Fibroblast of lung (primary cell): Measurements from ENCODE around the gene APOL2. TPM values are rescaled to one million over a fixed set of nuclear protein-coding genes. Genes with fewer than 3 reads are reported as not detected.
"Not testable (repeated sequence)": the region's sequence is repeated elsewhere in the genome, so short reads cannot be mapped to it uniquely, and the experiment has no call there.

Experiments used
- DNase-seq, 2 donors: peaks; one replicate each; pipeline versions ENCODE4 v3.0.0 to v3.0.0-alpha.2; 2010; ENCODE audit warnings: low read depth in 2 of 2
- H2AFZ ChIP-seq: 2 replicates; pipeline ENCODE4 v1.5.1; 2012; ENCODE audit warnings: low read length, control low read depth, inconsistent platforms
- H3K27ac ChIP-seq: 2 replicates; pipeline ENCODE4 v1.5.1; 2011; ENCODE audit warnings: low read length, control low read depth; ENCODE audit not compliant: insufficient read depth
- H3K27me3 ChIP-seq: 2 replicates; pipeline ENCODE4 v1.5.1; 2011; ENCODE audit warnings: mild to moderate bottlenecking, low read length; ENCODE audit not compliant: control insufficient read depth, insufficient read depth
- H3K36me3 ChIP-seq: 2 replicates; pipeline ENCODE4 v1.5.1; 2011; ENCODE audit warnings: low read length; ENCODE audit not compliant: control insufficient read depth, insufficient read depth
- H3K4me1 ChIP-seq: 2 replicates; pipeline ENCODE4 v1.5.1; 2011; ENCODE audit warnings: low read length; ENCODE audit not compliant: control insufficient read depth, insufficient read depth; ENCODE audit errors: extremely low read depth
- H3K4me2 ChIP-seq: 2 replicates; pipeline ENCODE4 v1.5.1; 2011; ENCODE audit warnings: low read length, control low read depth; ENCODE audit not compliant: insufficient read depth; ENCODE audit errors: extremely low read depth
- H3K4me3 ChIP-seq, 4 experiments: fragments of 200-600 bp in 1 of 4; sonication (generic) in 1 of 4; replicated peaks in 1 of 4; 2 replicates each; pipeline ENCODE4 v1.5.1; 2011 to 2016; ENCODE audit warnings: low read length in 4 of 4, low read depth in 3 of 4, mild to moderate bottlenecking in 3 of 4, control low read depth in 2 of 4, inconsistent platforms in 1 of 4, mixed read lengths in 1 of 4; ENCODE audit not compliant: insufficient read depth in 1 of 4; ENCODE audit errors: control extremely low read depth in 1 of 4
- H3K79me2 ChIP-seq: 2 replicates; pipeline ENCODE4 v1.5.1; 2012; ENCODE audit warnings: mild to moderate bottlenecking, low read length, inconsistent platforms; ENCODE audit not compliant: control insufficient read depth, insufficient read depth
- H3K9ac ChIP-seq: 2 replicates; pipeline ENCODE4 v1.5.1; 2011; ENCODE audit warnings: mild to moderate bottlenecking, low read length, control low read depth; ENCODE audit not compliant: insufficient read depth
- H3K9me3 ChIP-seq: 2 replicates; pipeline ENCODE4 v1.5.1; 2012; ENCODE audit warnings: low read depth, low read length; ENCODE audit not compliant: control insufficient read depth, insufficient read depth
- H4K20me1 ChIP-seq: 2 replicates; pipeline ENCODE4 v1.5.1; 2011; ENCODE audit warnings: low read length; ENCODE audit not compliant: control insufficient read depth, insufficient read depth; ENCODE audit errors: extremely low read depth
- EZH2 ChIP-seq: IDR thresholded peaks from 2 replicates; pipeline ENCODE4 v1.5.1; 2012; ENCODE audit warnings: low read length, control low read depth, mild to moderate bottlenecking; ENCODE audit errors: missing control alignments
- polyA plus RNA-seq, 2 donors: library from polyadenylated mRNA; depleted of rRNA in 1 of 2; stranded (reverse) in 1 of 2; unstranded in 1 of 2; fragments of >200 nt; gene quantifications; 2 replicates each; pipeline ENCODE4 v1.2.1, GENCODE V29; 2011 to 2012; ENCODE audit warnings: missing spikeins in 1 of 2
- total RNA-seq: library from RNA; depleted of rRNA; stranded (reverse); fragments of >200 nt; gene quantifications from 2 replicates; pipeline ENCODE4 v1.2.1, GENCODE V29; 2014
- TF ChIP-seq, protein P1 (sequence below), 2 donors: IDR thresholded peaks in 1 of 2; conservative IDR thresholded peaks in 1 of 2; 1 replicate in 1 of 2; 2 replicates in 1 of 2; pipeline ENCODE4 v1.5.1; 2011 to 2012; ENCODE audit warnings: low read length in 2 of 2, control low read depth in 1 of 2, inconsistent platforms in 1 of 2, low read depth in 1 of 2, mild to moderate bottlenecking in 1 of 2

Gene APOL2
- total and polyA plus RNA-seq, 2 donors (not counting 1 experiment from before 2014, with no cell fraction given) = 38.0 to 49.5 TPM

DNA sequence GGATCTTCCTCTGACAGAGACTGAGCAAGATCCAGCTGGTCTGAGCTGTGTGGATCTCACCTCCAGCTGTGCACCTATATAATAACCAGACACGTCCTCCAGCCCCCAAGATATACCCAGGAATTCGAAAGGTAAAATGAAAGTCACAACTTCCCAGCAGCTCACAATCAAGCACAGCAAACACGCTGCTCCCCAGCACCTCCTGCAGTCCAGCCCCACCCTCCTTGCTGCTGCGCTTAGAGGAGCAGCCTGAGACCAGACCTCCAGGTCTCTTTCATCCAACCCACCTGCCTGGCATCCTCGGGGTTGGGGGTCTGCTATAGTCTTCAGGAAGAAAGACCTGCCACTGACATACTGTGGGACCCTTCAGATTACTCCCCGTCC is 34.7 kb downstream of the APOL2 start:
- no peaks in the 10 kb centered on the region for H3K36me3 ChIP-seq
- no peaks in the 10 kb centered on the region for H4K20me1 ChIP-seq
- H2AFZ ChIP-seq = no peak overlapping the region
- no peak overlapping the region for H3K4me2 ChIP-seq
- H3K27ac ChIP-seq = no peak overlapping the region
- no peaks in the 10 kb centered on the region for H3K9me3 ChIP-seq
- no peak for TF ChIP-seq EZH2
- H3K9ac ChIP-seq = no peak overlapping the region
- H3K27me3 ChIP-seq = peaks cover 3% of the 10 kb centered on the region
- H3K4me1 ChIP-seq = no peaks in the 10 kb centered on the region
- no peak overlapping the region for H3K4me3 ChIP-seq
- no peaks in the 10 kb centered on the region for H3K79me2 ChIP-seq
- DNase-seq = no peak

DNA sequence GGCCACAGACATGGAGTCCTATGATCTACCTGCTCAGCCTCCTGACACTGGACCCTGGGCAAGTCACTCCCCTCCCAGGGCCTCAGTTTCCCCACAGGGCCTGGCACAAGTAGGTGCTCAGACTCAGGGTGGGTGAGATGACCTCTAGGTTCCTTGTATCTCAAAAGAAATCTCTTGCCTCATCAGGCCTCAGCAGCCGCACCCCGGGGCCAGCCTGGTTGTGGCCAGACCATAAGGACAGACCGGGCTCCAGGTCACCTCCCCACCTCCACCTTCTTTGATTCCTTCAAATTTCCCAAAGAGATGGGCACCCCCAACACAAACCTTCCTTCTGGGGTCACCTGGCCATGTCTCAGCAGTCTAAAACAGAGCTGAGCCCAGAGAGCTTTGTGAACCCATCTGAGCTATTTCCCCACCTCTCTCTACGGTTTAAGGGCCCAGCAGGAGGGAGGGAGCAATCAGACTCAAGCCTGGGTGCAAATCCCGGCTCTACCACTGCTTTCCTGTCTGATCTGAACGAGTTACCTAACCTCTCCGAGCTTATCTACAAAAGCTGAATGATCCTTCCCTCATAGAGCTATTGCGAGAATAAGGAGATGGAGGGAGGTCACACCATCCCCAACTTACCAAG is 35.2 kb downstream of the APOL2 start:
- TF ChIP-seq EZH2 = no peak
- TF ChIP-seq, protein P1, sequence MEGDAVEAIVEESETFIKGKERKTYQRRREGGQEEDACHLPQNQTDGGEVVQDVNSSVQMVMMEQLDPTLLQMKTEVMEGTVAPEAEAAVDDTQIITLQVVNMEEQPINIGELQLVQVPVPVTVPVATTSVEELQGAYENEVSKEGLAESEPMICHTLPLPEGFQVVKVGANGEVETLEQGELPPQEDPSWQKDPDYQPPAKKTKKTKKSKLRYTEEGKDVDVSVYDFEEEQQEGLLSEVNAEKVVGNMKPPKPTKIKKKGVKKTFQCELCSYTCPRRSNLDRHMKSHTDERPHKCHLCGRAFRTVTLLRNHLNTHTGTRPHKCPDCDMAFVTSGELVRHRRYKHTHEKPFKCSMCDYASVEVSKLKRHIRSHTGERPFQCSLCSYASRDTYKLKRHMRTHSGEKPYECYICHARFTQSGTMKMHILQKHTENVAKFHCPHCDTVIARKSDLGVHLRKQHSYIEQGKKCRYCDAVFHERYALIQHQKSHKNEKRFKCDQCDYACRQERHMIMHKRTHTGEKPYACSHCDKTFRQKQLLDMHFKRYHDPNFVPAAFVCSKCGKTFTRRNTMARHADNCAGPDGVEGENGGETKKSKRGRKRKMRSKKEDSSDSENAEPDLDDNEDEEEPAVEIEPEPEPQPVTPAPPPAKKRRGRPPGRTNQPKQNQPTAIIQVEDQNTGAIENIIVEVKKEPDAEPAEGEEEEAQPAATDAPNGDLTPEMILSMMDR (conservative IDR thresholded peaks at IDR 0.05 in 1 of 2, IDR thresholded peaks at IDR 0.05 in 1 of 2; ENCODE audit: low read depth in 1 of 2, low read length in 2 of 2) = no peak
- peaks cover 3% of the 10 kb centered on the region for H3K27me3 ChIP-seq
- H3K4me3 ChIP-seq = no peak overlapping the region
- no peaks in the 10 kb centered on the region for H3K79me2 ChIP-seq
- H3K4me2 ChIP-seq = no peak overlapping the region
- no peaks in the 10 kb centered on the region for H3K36me3 ChIP-seq
- no peaks in the 10 kb centered on the region for H3K4me1 ChIP-seq
- no peak overlapping the region for H3K27ac ChIP-seq
- H4K20me1 ChIP-seq = no peaks in the 10 kb centered on the region
- no peaks in the 10 kb centered on the region for H3K9me3 ChIP-seq
- H3K9ac ChIP-seq = no peak overlapping the region
- no peak for DNase-seq
- H2AFZ ChIP-seq = no peak overlapping the region

DNA sequence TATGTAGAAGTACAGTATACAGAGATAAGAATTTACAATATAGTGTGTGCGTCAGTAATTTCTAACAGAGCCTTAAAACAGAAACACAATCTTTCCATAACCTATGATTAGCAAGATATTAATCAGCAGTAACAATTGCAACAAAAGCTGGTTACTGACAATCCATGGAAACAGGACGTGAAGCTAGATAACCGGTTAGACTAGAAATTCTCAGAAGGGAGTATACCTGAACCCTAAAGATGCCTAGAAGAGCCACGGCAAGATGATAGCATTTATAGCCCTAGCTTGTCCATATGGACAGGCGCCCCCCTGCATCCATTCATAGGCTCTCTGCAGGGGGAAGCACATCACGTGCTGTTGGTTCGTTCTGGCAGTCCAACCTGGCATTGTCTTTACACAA is 35.9 kb downstream of the APOL2 start:
- not testable (repeated sequence) for H3K9ac ChIP-seq, H3K4me1 ChIP-seq, H3K79me2 ChIP-seq, H3K27me3 ChIP-seq, DNase-seq, H3K9me3 ChIP-seq, H2AFZ ChIP-seq, H3K27ac ChIP-seq, H3K36me3 ChIP-seq, H4K20me1 ChIP-seq, H3K4me3 ChIP-seq, H3K4me2 ChIP-seq

DNA sequence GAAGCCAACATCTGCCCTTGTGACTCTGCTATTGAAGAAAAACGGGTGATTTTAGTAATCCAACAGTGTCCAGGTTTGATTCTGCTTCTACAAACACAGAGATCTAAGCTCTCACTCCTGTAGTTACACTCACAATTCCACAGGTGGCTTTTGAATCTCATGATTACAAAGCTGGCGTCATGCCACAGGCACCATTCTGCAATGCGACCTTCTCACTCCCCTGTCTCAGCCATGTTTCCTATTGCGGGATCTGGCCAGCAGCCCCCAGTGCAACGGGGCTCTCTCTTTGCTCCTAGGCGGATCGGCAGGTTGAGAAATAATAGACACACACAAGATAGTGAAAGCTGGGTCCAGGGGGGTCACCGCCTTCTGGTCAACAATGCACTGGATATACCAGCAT is 36.4 kb downstream of the APOL2 start:
- not testable (repeated sequence) for H2AFZ ChIP-seq, H3K27me3 ChIP-seq

More for the DNA sequence above, 36.4 kb downstream of the APOL2 start:
- not testable (repeated sequence) for H3K79me2 ChIP-seq, H3K9me3 ChIP-seq, H3K36me3 ChIP-seq, H3K4me3 ChIP-seq, H3K27ac ChIP-seq, H3K9ac ChIP-seq, H3K4me1 ChIP-seq, H3K4me2 ChIP-seq, H4K20me1 ChIP-seq, DNase-seq
